HEK293T (cell line): ENCODE results near the gene RNF8.

Experiments
- BHLHE40 ChIP-seq: fragments of 450-650 bp; IDR thresholded peaks from 2 replicates; pipeline ENCODE4 v1.6.1; 2016; ENCODE audit warnings: mild to moderate bottlenecking, moderate library complexity, borderline replicate concordance
- FOXM1 ChIP-seq: fragments of 450-650 bp; IDR thresholded peaks from 2 replicates; pipeline ENCODE4 v1.6.1; 2017; ENCODE audit warnings: mild to moderate bottlenecking, borderline replicate concordance

DNA sequence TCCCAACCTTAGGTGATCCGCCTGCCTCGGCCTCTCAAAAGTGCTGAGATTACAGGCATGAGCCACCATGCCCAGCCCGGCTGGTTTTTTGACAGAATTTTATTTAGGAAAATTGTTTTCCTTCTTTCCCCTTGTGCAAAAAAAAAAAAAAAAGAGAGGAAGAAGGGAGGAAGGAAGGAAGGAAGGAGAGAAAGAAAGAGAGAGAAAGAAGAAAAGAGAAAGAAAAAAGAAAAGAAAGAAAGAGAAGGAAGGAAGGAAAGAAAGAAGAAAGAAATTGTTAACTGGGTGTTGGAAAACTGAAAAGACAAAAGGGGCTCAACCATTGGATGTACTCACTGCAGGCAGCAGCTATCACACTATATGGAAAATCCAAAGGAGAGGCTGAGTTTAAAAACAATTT is 1.4 kb upstream of the RNF8 start:
- TF ChIP-seq FOXM1 (no peak), BHLHE40 (no peak)
